Tibial nerve (tissue), 4 donors: ENCODE data around the gene PIAS2. TPM values are rescaled to one million over a fixed set of nuclear protein-coding genes. Genes with fewer than 3 reads are reported as not detected.
"Not testable (repeated sequence)": the region's sequence is repeated elsewhere in the genome, so short reads cannot be mapped to it uniquely, and the experiment has no call there.

Experiments used
- DNase-seq, 2 donors: peaks; one replicate each; pipeline ENCODE4 v3.0.0-alpha.2; 2019; ENCODE audit warnings: low spot score in 2 of 2
- H3K27ac ChIP-seq, 4 donors: fragments of 200-600 bp; sonication (generic) in 3 of 4; one replicate each; pipeline ENCODE4 v1.5.1; 2017 to 2019; ENCODE audit warnings: mild to moderate bottlenecking in 1 of 4
- H3K27me3 ChIP-seq, 2 donors: fragments of 200-600 bp; sonication (generic) in 1 of 2; one replicate each; pipeline versions ENCODE4 v1.5.1 to v1.6.0; 2017 to 2019
- H3K36me3 ChIP-seq, 3 donors: fragments of 200-600 bp; sonication (generic); one replicate each; pipeline ENCODE4 v1.5.1; 2018 to 2019
- H3K4me1 ChIP-seq, 4 donors: fragments of 200-600 bp; sonication (generic) in 3 of 4; one replicate each; pipeline ENCODE4 v1.5.1; 2017 to 2019
- H3K4me3 ChIP-seq, 4 donors: fragments of 200-600 bp; sonication (generic) in 3 of 4; one replicate each; pipeline ENCODE4 v1.5.1; 2017 to 2019; ENCODE audit warnings: mild to moderate bottlenecking in 1 of 4, moderate library complexity in 1 of 4
- H3K9me3 ChIP-seq, 4 donors: fragments of 200-600 bp; sonication (generic) in 3 of 4; one replicate each; pipeline ENCODE4 v1.5.1; 2017 to 2019
- EP300 ChIP-seq, 2 donors: sonication (generic); formaldehyde crosslinking; IDR thresholded peaks; one replicate each; pipeline ENCODE4 v1.6.1; 2017; ENCODE audit warnings: antibody characterized with exemption in 2 of 2, mild to moderate bottlenecking in 1 of 2
- POLR2A ChIP-seq, 2 donors: fragments of 450-650 bp; IDR thresholded peaks; one replicate each; pipeline ENCODE4 v1.6.1; 2017; ENCODE audit warnings: antibody characterized with exemption in 2 of 2, mild to moderate bottlenecking in 2 of 2, moderate library complexity in 2 of 2
- WGBS, 2 donors: methylation state at CpG; one replicate each; pipeline ENCODE4 v1.1.5; 2018; 5-methylcytosine and 5-hydroxymethylcytosine counted together
- total RNA-seq, 4 donors: library from RNA; depleted of rRNA; stranded (reverse); fragments of >200 nt; gene quantifications; one replicate each; pipeline ENCODE4 v1.1.0, GENCODE V29; 2016
- TF ChIP-seq, protein P1 (sequence below), 5 experiments: fragments of 200-600 bp in 3 of 5; fragments of 450-650 bp in 2 of 5; sonication (generic) in 3 of 5; IDR thresholded peaks; one replicate each; pipeline ENCODE4 v1.5.1; 2016 to 2019; ENCODE audit warnings: antibody characterized with exemption in 5 of 5, mild to moderate bottlenecking in 3 of 5, moderate library complexity in 2 of 5

The PIAS2 gene
- total RNA-seq, 4 donors from 2014 or later, result 18.8 to 25.3 (median 22.0) TPM

DNA sequence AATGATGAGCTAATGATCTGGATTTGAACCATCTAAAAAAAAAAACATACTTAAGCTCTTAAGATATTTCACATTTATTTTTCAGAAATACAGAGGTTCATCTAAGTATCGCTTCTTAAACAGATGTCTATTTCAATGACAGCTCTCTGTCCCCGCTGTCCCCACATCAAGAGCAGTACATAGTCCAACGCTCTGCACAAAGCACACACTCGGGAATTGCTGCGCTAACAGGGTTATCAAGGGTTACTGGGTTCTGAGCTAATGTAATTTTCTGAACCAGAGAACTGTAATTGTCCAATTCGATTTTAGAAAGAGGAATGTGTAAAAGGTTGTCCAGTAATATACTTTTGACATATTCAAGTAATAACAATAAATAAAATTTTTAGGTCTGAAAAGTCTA, 101.6 kb downstream of the PIAS2 start:
- Histone ChIP-seq H3K27ac (no peak overlapping the region), H3K4me1 (no peaks in the 10 kb centered on the region), H3K9me3 (no peaks in the 10 kb centered on the region), H3K27me3 (no peaks in the 10 kb centered on the region), H3K36me3 (peaks cover 0 to 11% (median 0%) of the 10 kb centered on the region in 3 donors), H3K4me3 (no peak overlapping the region)
- no peak for DNase-seq
- TF ChIP-seq POLR2A (IDR thresholded peaks at IDR 0.05) (no peak), EP300 (IDR thresholded peaks at IDR 0.05) (no peak)
- TF ChIP-seq, protein P1, sequence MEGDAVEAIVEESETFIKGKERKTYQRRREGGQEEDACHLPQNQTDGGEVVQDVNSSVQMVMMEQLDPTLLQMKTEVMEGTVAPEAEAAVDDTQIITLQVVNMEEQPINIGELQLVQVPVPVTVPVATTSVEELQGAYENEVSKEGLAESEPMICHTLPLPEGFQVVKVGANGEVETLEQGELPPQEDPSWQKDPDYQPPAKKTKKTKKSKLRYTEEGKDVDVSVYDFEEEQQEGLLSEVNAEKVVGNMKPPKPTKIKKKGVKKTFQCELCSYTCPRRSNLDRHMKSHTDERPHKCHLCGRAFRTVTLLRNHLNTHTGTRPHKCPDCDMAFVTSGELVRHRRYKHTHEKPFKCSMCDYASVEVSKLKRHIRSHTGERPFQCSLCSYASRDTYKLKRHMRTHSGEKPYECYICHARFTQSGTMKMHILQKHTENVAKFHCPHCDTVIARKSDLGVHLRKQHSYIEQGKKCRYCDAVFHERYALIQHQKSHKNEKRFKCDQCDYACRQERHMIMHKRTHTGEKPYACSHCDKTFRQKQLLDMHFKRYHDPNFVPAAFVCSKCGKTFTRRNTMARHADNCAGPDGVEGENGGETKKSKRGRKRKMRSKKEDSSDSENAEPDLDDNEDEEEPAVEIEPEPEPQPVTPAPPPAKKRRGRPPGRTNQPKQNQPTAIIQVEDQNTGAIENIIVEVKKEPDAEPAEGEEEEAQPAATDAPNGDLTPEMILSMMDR (IDR thresholded peaks at IDR 0.05), result no peak
- 70 to 73% methylated on average over 6 of the region's 6 CpGs for WGBS, 2 donors

DNA sequence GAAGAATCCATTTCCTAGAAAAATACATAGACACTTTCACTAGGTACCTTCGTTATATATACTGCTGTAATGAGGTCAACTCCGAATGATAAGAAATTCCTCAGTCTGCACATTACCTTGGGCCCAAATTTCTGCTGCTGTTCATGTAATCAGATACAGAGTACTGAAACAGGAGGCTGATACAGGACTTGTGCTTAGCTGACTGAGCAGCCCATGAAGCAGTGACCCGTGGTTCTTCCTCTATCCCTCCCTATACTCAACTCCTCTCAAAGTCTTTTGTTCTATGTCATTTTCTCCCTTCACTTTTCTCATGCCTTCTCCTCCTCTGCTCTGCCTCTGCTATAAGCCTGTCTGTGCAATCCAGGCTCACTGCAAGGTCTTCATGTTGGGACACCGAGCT, 102.9 kb downstream of the PIAS2 start:
- Histone ChIP-seq H3K27ac (no peak overlapping the region), H3K4me3 (no peak overlapping the region), H3K27me3 (no peaks in the 10 kb centered on the region), H3K36me3 (peaks cover 0 to 1% (median 0%) of the 10 kb centered on the region in 3 donors), H3K9me3 (no peaks in the 10 kb centered on the region), H3K4me1 (no peaks in the 10 kb centered on the region)
- TF ChIP-seq, protein P1 (IDR thresholded peaks at IDR 0.05), result no peak
- no peak for TF ChIP-seq POLR2A (IDR thresholded peaks at IDR 0.05)
- TF ChIP-seq EP300 (IDR thresholded peaks at IDR 0.05), result no peak
- DNase-seq, result no peak
- WGBS, 2 donors, result 83 to 86% methylated on average over 4 of the region's 4 CpGs

- Histone ChIP-seq H3K27me3 (no peaks in the 10 kb centered on the region), H3K9me3 (no peaks in the 10 kb centered on the region), H3K4me1 (no peaks in the 10 kb centered on the region), H3K27ac (no peak overlapping the region), H3K4me3 (no peak overlapping the region), H3K36me3 (peaks cover 0 to 5% (median 0%) of the 10 kb centered on the region in 3 donors)
- no peak for DNase-seq
- 71 to 78% methylated on average over 2 of the region's 2 CpGs for WGBS, 2 donors
- TF ChIP-seq EP300 (IDR thresholded peaks at IDR 0.05), result no peak
Measured at GRCh38 chr18:46812311-46812710, 105.0 kb downstream of the PIAS2 start.

DNA sequence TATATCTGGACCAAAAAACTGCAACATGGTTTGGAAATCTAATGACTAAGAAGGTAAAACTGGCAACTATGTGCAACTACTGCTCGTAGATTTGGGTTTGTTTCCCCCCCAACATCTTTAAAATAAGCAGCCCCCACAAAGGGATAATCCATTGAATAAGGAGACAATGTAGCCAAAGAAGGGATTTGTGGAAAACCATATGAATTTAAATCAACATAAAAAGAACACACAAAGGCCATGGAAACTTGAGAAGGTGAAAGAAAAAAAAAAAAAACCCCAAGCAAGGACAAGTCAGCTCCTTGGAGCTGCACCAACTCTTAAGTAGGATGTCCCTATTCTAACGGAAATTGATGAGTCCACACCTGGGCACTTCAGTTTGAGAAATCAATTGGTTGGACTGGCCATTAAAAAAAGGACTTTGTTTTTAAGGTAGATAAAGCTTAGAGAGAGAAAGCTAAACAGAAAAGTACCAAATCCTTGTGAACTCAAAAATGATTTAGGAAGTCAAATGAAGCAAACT, 106.8 kb downstream of the PIAS2 start:
- DNase-seq, result no peak
- Histone ChIP-seq H3K36me3 (peaks cover 0 to 5% (median 0%) of the 10 kb centered on the region in 3 donors), H3K9me3 (no peaks in the 10 kb centered on the region), H3K27ac (no peak overlapping the region), H3K4me3 (no peak overlapping the region), H3K4me1 (no peaks in the 10 kb centered on the region), H3K27me3 (no peaks in the 10 kb centered on the region)
- WGBS, 2 donors, result 86 to 99% methylated on average over 2 of the region's 2 CpGs
- no peak for TF ChIP-seq POLR2A (IDR thresholded peaks at IDR 0.05)

GRCh38 chr18:46809145-46809544, 108.2 kb downstream of the PIAS2 start:
- 88 to 95% methylated on average over 5 of the region's 5 CpGs for WGBS, 2 donors

DNA sequence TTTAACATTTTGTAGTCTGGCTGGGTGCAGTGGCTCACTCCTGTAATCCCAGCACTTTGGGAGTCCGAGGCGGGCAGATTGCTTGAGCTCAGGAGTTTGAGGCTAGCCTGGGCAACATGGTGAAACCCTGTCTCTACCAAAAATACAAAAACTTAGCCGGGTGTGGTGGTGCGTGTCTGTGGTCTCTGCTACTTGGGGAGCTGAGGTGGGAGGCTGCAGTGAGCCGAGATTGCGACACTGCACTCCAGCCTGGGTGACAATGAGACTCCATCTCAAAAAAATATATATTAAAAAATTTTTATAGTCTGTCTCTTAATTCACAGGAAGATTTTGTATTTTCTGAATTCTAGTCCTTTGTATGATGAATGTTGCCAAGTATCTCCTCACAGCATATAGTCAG, 121.4 kb downstream of the PIAS2 start:
- 95 to 97% methylated on average over 6 of the region's 6 CpGs for WGBS, 2 donors
- not testable (repeated sequence) for H3K27ac ChIP-seq, H3K36me3 ChIP-seq, H3K4me1 ChIP-seq, H3K4me3 ChIP-seq, H3K27me3 ChIP-seq, DNase-seq, H3K9me3 ChIP-seq

More at GRCh38 chr18:46809145-46809544, 108.2 kb downstream of the PIAS2 start:
- no peak for DNase-seq
- Histone ChIP-seq H3K4me1 (no peaks in the 10 kb centered on the region), H3K4me3 (no peak overlapping the region), H3K27ac (no peak overlapping the region), H3K27me3 (no peaks in the 10 kb centered on the region), H3K36me3 (peaks cover 0 to 5% (median 0%) of the 10 kb centered on the region in 3 donors), H3K9me3 (no peaks in the 10 kb centered on the region)
- no peak for TF ChIP-seq EP300 (IDR thresholded peaks at IDR 0.05)
- TF ChIP-seq, protein P1 (IDR thresholded peaks at IDR 0.05), result no peak

DNA sequence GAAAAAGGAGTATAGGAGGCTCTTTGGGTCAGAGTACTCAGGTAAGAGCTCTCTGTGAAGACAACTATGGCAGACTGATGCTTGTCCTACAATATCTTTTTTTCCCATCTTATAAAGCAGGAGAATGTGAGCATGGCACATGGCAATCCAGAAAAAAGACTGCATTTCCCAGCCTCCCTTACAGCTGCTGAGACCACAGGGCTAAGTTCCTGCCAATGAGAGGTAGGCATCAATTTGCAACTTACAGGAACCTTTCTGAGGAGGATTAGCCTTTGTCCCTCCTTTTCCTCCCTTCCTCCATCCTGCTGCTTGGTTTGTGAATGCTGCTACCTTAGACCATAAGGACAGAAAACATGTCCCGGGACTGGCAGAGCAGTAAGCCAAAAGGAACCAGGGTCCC, 122.7 kb downstream of the PIAS2 start:
- TF ChIP-seq, protein P1 (IDR thresholded peaks at IDR 0.05), result no peak
- TF ChIP-seq EP300 (IDR thresholded peaks at IDR 0.05), result no peak
- no peak for TF ChIP-seq POLR2A (IDR thresholded peaks at IDR 0.05)
- H3K27ac ChIP-seq, result no peak overlapping the region
- WGBS, 2 donors, result 86 to 92% methylated on average over 1 of the region's 1 CpG
- H3K9me3 ChIP-seq, result no peaks in the 10 kb centered on the region
- H3K27me3 ChIP-seq, result no peaks in the 10 kb centered on the region
- H3K36me3 ChIP-seq, result peaks cover 0 to 5% (median 0%) of the 10 kb centered on the region in 3 donors
- no peak overlapping the region for H3K4me3 ChIP-seq
- DNase-seq, result no peak
- H3K4me1 ChIP-seq, result no peaks in the 10 kb centered on the region
